HCT116 (cell line): ENCODE data around the gene GALNT17. TPM values are rescaled to one million over a fixed set of nuclear protein-coding genes. Genes with fewer than 3 reads are reported as not detected.

Experiments used
- ATAC-seq: fragments of 200-7000 bp; cut with Tn5 transposase; 2 replicates; pipeline ENCODE4 v1.9.1; 2020; ENCODE audit warnings: mild to moderate bottlenecking, moderate library complexity
- BruUV-seq: library from RNA; stranded (reverse); fragments of 400-500 nt; replicated peaks from 2 replicates; lab custom pipeline; 2021; lab: Mats Ljungman, UMichigan
- CTCF ChIA-PET: fragments of 300-600 bp; sonication (Branson Sonifier 250); formaldehyde crosslinking; loops from one replicate; lab custom pipeline; 2021; ENCODE audit warnings: antibody characterized with exemption; lab: Charles Lee
- POLR2A ChIA-PET: fragments of 300-600, 350-600 bp; sonication (Branson Sonifier 250); formaldehyde crosslinking; loops from one replicate; lab custom pipeline; 2021; ENCODE audit warnings: antibody characterized with exemption; lab: Charles Lee
- RAD21 ChIA-PET, 2 experiments: fragments of 300-600 bp; sonication (Branson Sonifier 250); formaldehyde crosslinking; loops; one replicate each; lab custom pipeline; 2023; ENCODE audit warnings: low total read pairs in 2 of 2; ENCODE audit not compliant: uncharacterized antibody in 2 of 2, unreplicated experiment in 2 of 2, low non-redundant PET in 1 of 2; lab: Charles Lee
- DNase-seq: peaks from one replicate; pipeline ENCODE4 v3.0.0-alpha.2; 2010; ENCODE audit warnings: low read depth, low spot score
- H2AFZ ChIP-seq: fragments of 200-600 bp; shearing (Covaris generic), sonication (generic); 2 replicates; pipeline ENCODE4 v1.6.1; 2017; ENCODE audit warnings: low read depth, mixed run types, mixed read lengths, antibody characterized with exemption, low read length; ENCODE audit not compliant: poor library complexity, severe bottlenecking
- H3K27ac ChIP-seq: 2 replicates; pipeline ENCODE4 v1.5.1; 2012; ENCODE audit warnings: low read depth, low read length
- H3K27me3 ChIP-seq: fragments of 200-600 bp; sonication (generic); 2 replicates; pipeline ENCODE4 v1.6.1; 2016; ENCODE audit warnings: mixed run types, low read length, mixed read lengths; ENCODE audit not compliant: insufficient read depth
- H3K36me3 ChIP-seq, 2 experiments: fragments of 200-500 bp in 1 of 2; fragments of 200-600 bp in 1 of 2; sonication (Bioruptor generic) in 1 of 2; sonication (generic) in 1 of 2; 2 replicates each; pipeline versions ENCODE4 v1.5.1 to v1.6.1; 2014 to 2016; ENCODE audit warnings: low read length in 2 of 2, inconsistent platforms in 1 of 2, mixed read lengths in 1 of 2, mixed run types in 1 of 2; ENCODE audit not compliant: insufficient read depth in 2 of 2, control insufficient read depth in 1 of 2
- H3K4me1 ChIP-seq, 2 experiments: fragments of 200-600 bp in 1 of 2; sonication (generic) in 1 of 2; 2 replicates each; pipeline versions ENCODE4 v1.5.1 to v1.6.1; 2012 to 2017; ENCODE audit warnings: low read length in 2 of 2, inconsistent platforms in 1 of 2, mild to moderate bottlenecking in 1 of 2, mixed read lengths in 1 of 2, mixed run types in 1 of 2, moderate library complexity in 1 of 2; ENCODE audit not compliant: insufficient read depth in 2 of 2, control insufficient read depth in 1 of 2
- H3K4me2 ChIP-seq: fragments of 200-600 bp; sonication (generic); 2 replicates; pipeline ENCODE4 v1.6.1; 2017; ENCODE audit warnings: mixed run types, low read length, mixed read lengths
- H3K4me3 ChIP-seq, 2 experiments: fragments of 200-600 bp in 1 of 2; sonication (generic) in 1 of 2; replicated peaks in 1 of 2; 2 replicates each; pipeline ENCODE4 v1.5.1; 2011 to 2016; ENCODE audit warnings: low read length in 2 of 2, control low read depth in 1 of 2, low read depth in 1 of 2, mild to moderate bottlenecking in 1 of 2, mixed read lengths in 1 of 2, mixed run types in 1 of 2
- H3K79me2 ChIP-seq: fragments of 200-600 bp; sonication (generic); 2 replicates; pipeline ENCODE4 v1.6.1; 2017; ENCODE audit warnings: mild to moderate bottlenecking, mixed run types, low read length, moderate library complexity, mixed read lengths; ENCODE audit not compliant: insufficient read depth
- H3K9ac ChIP-seq: fragments of 200-600 bp; sonication (generic); 2 replicates; pipeline ENCODE4 v1.6.1; 2016; ENCODE audit warnings: low read length, mixed read lengths
- H3K9me2 ChIP-seq: fragments of 200-600 bp; sonication (generic), shearing (Covaris generic); 2 replicates; pipeline ENCODE4 v1.6.1; 2017; ENCODE audit warnings: mixed run types, mild to moderate bottlenecking, moderate library complexity; ENCODE audit not compliant: insufficient read depth
- H3K9me3 ChIP-seq, 2 experiments: fragments of 200-500 bp in 1 of 2; fragments of 200-600 bp in 1 of 2; sonication (Bioruptor generic) in 1 of 2; sonication (generic) in 1 of 2; 2 replicates each; pipeline ENCODE4 v1.6.1; 2014 to 2017; ENCODE audit warnings: low read length in 2 of 2, mixed read lengths in 2 of 2, inconsistent platforms in 1 of 2, low read depth in 1 of 2, mild to moderate bottlenecking in 1 of 2, mixed run types in 1 of 2, moderate library complexity in 1 of 2; ENCODE audit not compliant: control insufficient read depth in 1 of 2, insufficient read depth in 1 of 2
- H4K20me1 ChIP-seq: fragments of 200-600 bp; sonication (generic), shearing (Covaris generic); 2 replicates; pipeline ENCODE4 v1.6.1; 2017; ENCODE audit warnings: mixed run types, mild to moderate bottlenecking, moderate library complexity; ENCODE audit not compliant: insufficient read depth
- CBX3 ChIP-seq: IDR thresholded peaks from 2 replicates; pipeline ENCODE4 v1.6.1; 2012; ENCODE audit warnings: low read depth
- CEBPB ChIP-seq: IDR thresholded peaks from 2 replicates; pipeline ENCODE4 v1.6.1; 2012; ENCODE audit warnings: low read depth
- CTCF ChIP-seq, 3 experiments: fragments of 200-600 bp in 1 of 3; sonication (generic) in 1 of 3; IDR thresholded peaks in 2 of 3; conservative IDR thresholded peaks in 1 of 3; 2 replicates each; pipeline ENCODE4 v1.5.1; 2012 to 2017; ENCODE audit warnings: low read depth in 2 of 3, low read length in 2 of 3, antibody characterized with exemption in 1 of 3, borderline replicate concordance in 1 of 3, control low read depth in 1 of 3, mild to moderate bottlenecking in 1 of 3, mixed read lengths in 1 of 3, mixed run types in 1 of 3, moderate library complexity in 1 of 3; ENCODE audit not compliant: insufficient read depth in 1 of 3
- EGR1 ChIP-seq: IDR thresholded peaks from 2 replicates; pipeline ENCODE4 v1.6.1; 2012; ENCODE audit warnings: low read depth
- ELF1 ChIP-seq: IDR thresholded peaks from 2 replicates; pipeline ENCODE4 v1.6.1; 2012; ENCODE audit warnings: low read depth, borderline replicate concordance
- EZH2phosphoT487 ChIP-seq: fragments of 200-600 bp; IDR thresholded peaks from 2 replicates; pipeline ENCODE4 v1.6.1; 2018; ENCODE audit warnings: antibody characterized with exemption, borderline replicate concordance
- FOSL1 ChIP-seq: IDR thresholded peaks from 2 replicates; pipeline ENCODE4 v1.6.1; 2012; ENCODE audit warnings: low read depth
- RAD21 ChIP-seq: IDR thresholded peaks from 2 replicates; pipeline ENCODE4 v1.6.1; 2012; ENCODE audit warnings: low read depth, mild to moderate bottlenecking
- REST ChIP-seq: IDR thresholded peaks from 2 replicates; pipeline ENCODE4 v1.6.1; 2012; ENCODE audit warnings: low read depth
- SIN3A ChIP-seq: IDR thresholded peaks from 2 replicates; pipeline ENCODE4 v1.6.1; 2012; ENCODE audit warnings: low read depth
- SP1 ChIP-seq: IDR thresholded peaks from 2 replicates; pipeline ENCODE4 v1.6.1; 2012; ENCODE audit warnings: low read depth
- SRF ChIP-seq: IDR thresholded peaks from 2 replicates; pipeline ENCODE4 v1.6.1; 2012; ENCODE audit warnings: low read depth
- YY1 ChIP-seq: IDR thresholded peaks from 2 replicates; pipeline ENCODE4 v1.6.1; 2011; ENCODE audit warnings: low read length, low read depth, moderate library complexity, mild to moderate bottlenecking; ENCODE audit not compliant: insufficient replicate concordance; ENCODE audit errors: extremely low read depth
- ZBTB33 ChIP-seq: IDR thresholded peaks from 2 replicates; pipeline ENCODE4 v1.6.1; 2011; ENCODE audit warnings: mild to moderate bottlenecking, low read length, moderate library complexity; ENCODE audit not compliant: insufficient replicate concordance; ENCODE audit errors: extremely low read depth
- ZFX ChIP-seq: fragments of 450-650 bp; IDR thresholded peaks from 2 replicates; pipeline ENCODE4 v1.6.1; 2017
- ZNF274 ChIP-seq: fragments of 200-500 bp; sonication (Bioruptor generic); IDR thresholded peaks from 2 replicates; pipeline ENCODE4 v1.6.1; 2014; ENCODE audit warnings: mild to moderate bottlenecking, low read depth, low read length, inconsistent platforms
- intact Hi-C: fragments of 100-400 bp; cut with micrococcal nuclease; formaldehyde crosslinking; loops from 2 replicates; pipeline ENCODE4 v1.10.0; 2022
- total RNA-seq: library from RNA; stranded (reverse); gene quantifications from one replicate; pipeline ENCODE4 v1.2.1, GENCODE V29; 2021; ENCODE audit not compliant: unreplicated experiment

GALNT17 gene
- total RNA-seq, 1 experiment from 2014 or later, result not detected

- H3K4me1 ChIP-seq, result no peaks in the 10 kb centered on the region
- H2AFZ ChIP-seq, result no peak overlapping the region
- no peaks in the 10 kb centered on the region for H3K27me3 ChIP-seq
- no peaks in the 10 kb centered on the region for H3K9me2 ChIP-seq
- ChIA-PET RAD21 (no interaction called here), POLR2A (no interaction called here), CTCF (no interaction called here)
- H4K20me1 ChIP-seq, result no peaks in the 10 kb centered on the region
- no peak overlapping the region for H3K4me3 ChIP-seq
- BruUV-seq, result no TSS peak
- no peak overlapping the region for H3K27ac ChIP-seq
- intact Hi-C loops, result no loop called here
- no peak overlapping the region for H3K4me2 ChIP-seq
- H3K9me3 ChIP-seq, result peaks cover 0 to 18% of the 10 kb centered on the region in 2 experiments; a peak in 2 of 4 replicates
- no peaks in the 10 kb centered on the region for H3K79me2 ChIP-seq
- H3K9ac ChIP-seq, result no peak overlapping the region
- DNase-seq (no peak), ATAC-seq (no peak)
- TF ChIP-seq YY1 (no peak), ZNF274 (no peak), RAD21 (no peak), SIN3A (no peak), CEBPB (no peak), EZH2phosphoT487 (no peak), ZBTB33 (no peak), CBX3 (no peak), EGR1 (no peak), ZFX (no peak), SRF (no peak), REST (no peak), ELF1 (no peak), FOSL1 (no peak), CTCF (IDR thresholded peaks at IDR 0.05 in 2 of 3, conservative IDR thresholded peaks at IDR 0.05 in 1 of 3; ENCODE audit: borderline replicate concordance in 1 of 3, insufficient read depth in 1 of 3, low read depth in 2 of 3, low read length in 2 of 3) (no peak), SP1 (no peak)
- H3K36me3 ChIP-seq, result no peaks in the 10 kb centered on the region
Observed at GRCh38 chr7:71679480-71679879, 547.5 kb downstream of the GALNT17 start.
